GM11168 (cell line): Measurements from ENCODE around the gene SMYD4.
"Not testable (repeated sequence)": the region's sequence is repeated elsewhere in the genome, so short reads cannot be mapped to it uniquely, and the experiment has no call there.

Experiments used
- in situ Hi-C: fragments of 300-500 bp; cut with MboI; formaldehyde crosslinking; loops from one replicate; pipeline ENCODE4 v1.12.0; 2022; ENCODE audit warnings: low sequenced_read_pairs; ENCODE audit not compliant: unreplicated experiment

Gene SMYD4, protein sequence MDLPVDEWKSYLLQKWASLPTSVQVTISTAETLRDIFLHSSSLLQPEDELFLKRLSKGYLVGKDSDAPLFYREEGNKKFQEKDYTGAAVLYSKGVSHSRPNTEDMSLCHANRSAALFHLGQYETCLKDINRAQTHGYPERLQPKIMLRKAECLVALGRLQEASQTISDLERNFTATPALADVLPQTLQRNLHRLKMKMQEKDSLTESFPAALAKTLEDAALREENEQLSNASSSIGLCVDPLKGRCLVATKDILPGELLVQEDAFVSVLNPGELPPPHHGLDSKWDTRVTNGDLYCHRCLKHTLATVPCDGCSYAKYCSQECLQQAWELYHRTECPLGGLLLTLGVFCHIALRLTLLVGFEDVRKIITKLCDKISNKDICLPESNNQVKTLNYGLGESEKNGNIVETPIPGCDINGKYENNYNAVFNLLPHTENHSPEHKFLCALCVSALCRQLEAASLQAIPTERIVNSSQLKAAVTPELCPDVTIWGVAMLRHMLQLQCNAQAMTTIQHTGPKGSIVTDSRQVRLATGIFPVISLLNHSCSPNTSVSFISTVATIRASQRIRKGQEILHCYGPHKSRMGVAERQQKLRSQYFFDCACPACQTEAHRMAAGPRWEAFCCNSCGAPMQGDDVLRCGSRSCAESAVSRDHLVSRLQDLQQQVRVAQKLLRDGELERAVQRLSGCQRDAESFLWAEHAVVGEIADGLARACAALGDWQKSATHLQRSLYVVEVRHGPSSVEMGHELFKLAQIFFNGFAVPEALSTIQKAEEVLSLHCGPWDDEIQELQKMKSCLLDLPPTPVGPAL

DNA sequence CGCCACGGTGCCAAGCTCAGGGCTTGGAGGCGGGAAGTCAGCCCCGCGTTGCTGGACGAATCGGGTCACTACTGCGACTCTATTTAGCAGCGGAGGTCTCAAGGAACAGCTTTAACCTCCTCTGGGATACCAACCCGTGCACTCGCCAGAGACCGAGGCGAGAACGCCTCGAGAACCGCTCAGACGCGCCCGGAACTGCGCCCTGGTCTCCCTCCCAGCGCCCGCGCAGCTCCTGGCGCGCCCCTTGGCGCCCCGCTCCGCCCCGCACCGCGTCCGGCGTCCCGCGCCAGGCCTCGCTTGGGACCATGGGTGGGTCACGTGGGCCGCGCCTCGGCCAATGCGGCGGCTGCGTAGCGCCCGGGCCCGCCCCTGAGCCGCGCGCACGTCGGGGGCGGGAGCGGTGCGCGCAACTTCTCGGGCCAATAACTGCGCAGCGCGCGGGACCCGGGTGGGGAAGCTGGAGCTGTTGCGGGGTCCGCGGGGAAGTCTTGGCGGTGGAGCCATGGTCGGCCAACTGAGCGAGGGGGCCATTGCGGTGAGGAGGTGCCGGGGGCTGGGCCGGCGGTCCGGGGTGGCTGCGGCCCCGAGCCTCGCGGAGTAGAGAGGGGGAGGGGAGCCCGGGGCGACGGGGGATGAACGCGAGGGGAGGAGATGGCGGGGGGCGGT lies at the start of gene SMYD4, which contains the start of gene RPA1:
TSS of gene SMYD4 (minus strand) at position 311 of the 666 bp plus-strand sequence. CDS start 1,908 bp downstream, outside the sequence.
TSS of gene RPA1 (plus strand) at position 414 of the 666 bp plus-strand sequence. CDS start at position 503, 89 bp downstream.
- in situ Hi-C loops: no loop called here

DNA sequence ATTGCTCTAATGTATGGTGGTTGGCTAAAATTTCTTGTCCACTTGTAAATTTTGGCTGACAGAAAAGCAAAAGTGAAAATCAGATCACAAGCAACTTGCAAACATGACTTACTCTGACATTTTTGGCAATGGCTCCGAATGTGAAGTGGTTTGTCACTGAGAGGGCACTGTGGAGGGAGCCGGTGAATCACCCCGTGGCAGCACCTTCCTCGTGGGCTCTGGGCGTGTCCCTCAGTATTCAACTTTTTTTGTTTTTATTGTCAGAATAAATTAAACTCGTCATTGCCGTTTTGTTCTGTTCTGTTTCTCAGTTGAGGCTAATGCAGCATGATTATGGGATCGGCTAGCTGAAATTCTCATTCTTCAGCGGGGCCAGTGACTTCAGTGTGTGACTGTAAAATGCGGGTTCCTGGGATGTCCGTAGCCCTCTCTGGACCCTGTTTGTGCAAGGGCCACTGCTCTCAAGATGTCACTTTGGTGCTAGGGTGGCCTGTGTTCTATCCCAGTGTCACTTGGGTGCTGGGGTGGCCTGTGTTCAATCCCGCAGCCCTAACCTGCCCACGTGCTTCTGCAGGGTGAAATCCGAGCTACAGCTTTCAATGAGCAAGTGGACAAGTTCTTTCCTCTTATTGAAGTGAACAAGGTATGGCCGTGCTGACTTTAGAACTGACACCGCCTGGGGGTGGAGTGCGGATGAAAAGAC lies 48.9 kb upstream of the SMYD4 start:
- in situ Hi-C loops: loop anchor here (25.0 kb wide), 1 partner anchor 409 kb away; no protein-coding TSS in a partner anchor

DNA sequence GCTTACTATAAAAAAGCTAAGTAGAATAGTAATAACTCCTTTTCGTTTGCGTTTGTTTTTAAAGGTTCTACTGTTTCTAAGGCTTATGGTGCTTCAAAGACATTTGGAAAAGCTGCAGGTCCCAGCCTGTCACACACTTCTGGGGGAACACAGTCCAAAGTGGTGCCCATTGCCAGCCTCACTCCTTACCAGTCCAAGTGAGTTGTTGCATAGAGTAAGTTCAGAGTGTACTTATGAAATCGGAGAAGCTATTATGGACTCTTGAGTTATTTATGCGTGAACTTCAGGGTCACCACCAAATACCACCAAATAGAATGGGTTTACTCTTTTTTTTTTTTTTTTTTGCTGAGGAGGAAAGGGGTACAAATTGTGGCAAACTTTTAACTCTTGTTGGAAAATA lies 45.9 kb upstream of the SMYD4 start:
- in situ Hi-C loops: loop anchor here (25.0 kb wide), 1 partner anchor 412 kb away; no protein-coding TSS in a partner anchor

DNA sequence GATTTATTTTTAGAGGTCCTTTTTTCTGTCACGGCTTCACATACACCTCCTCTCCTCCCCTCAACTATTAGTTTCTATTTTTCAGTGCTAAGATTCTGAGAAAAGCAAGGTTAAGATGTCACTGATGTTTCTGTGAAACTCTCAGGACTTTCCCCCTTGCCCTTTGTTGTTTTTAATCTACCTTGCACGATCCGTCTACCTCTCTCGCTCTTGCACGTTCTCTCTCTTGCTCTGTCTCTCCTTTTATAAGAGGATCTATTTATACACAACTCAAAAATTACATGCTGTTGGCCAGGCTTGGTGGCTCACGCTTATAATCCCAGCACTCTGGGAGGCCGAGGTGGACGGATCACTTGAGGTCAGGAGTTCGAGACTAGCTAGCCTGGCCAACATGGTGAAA lies 43.7 kb upstream of the SMYD4 start:
- in situ Hi-C loops: no loop called here

DNA sequence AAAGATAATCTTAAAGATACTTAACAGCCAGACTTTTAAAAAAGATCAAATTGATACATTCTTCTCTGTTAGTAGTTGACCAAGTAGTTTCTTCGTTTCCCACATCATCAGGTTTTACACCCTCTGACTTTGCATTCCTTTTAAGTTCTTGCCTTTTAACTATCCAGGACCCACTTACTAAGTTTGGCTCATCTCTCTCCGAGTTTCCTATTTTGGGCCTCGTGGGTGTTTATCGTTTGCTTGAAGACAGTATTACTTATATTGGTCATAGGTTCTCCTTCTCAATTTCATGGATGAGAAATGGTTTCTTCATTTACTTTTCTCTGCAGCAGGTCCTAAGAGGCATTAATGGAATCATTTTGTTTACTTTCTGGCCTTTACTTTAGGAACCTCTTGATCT lies 43.3 kb upstream of the SMYD4 start:
- in situ Hi-C loops: no loop called here

DNA sequence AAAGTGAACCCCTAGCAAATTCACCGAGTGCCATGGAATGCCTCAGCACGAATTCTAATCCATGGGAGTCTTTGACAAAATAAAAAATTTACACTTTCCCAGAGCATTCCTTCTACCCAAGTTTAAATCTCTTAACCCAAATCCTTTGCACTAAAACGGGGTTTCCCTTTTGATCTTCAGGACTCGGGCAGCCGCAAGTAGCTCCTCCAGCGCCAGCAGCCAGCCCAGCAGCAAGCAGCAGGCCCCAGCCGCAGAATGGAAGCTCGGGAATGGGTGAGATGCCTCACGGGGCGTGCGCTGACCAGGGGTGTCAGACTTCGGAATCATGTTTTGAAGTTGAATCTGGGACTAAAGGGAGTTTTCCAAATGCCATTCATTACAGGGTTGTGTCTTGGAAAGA lies 42.6 kb upstream of the SMYD4 start:
- in situ Hi-C loops: no loop called here

DNA sequence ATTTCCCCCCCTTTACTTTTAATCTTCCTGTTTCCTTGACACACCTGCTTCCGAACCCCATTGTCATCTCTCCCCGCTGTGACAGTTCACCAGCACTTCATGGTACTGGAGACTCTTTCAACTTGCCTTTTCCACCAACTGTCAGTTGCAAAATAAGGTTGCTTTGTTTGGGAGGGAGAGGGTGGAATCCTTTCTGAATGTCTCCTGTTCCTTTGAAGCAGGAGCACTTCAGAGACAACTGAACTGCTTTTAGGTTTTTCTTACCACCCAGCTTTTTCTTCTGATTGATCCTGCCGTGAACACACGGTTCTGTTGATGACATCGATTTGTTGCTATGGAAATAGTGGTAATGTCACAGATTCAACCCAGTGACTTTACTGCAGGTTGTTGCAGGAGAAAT lies 42.1 kb upstream of the SMYD4 start:
- in situ Hi-C loops: no loop called here

DNA sequence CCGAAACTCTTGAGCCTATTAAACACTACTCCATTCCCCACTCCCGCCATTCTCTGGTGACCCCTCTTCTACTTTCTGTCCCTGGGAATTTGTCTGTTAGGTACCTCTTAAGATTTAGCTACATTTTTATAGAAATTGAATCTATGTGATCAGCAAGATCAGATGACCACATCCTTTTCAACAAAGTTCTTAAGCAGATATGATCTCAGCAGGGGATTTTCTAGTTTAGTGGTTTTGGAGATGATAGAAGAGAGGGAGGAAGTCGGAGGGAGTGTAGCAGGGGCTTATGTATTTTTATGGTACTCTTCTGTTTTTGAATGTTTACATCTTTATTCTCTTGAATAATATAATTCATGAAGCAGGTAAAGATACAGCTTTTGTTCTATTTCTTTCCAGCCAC lies 40.9 kb upstream of the SMYD4 start:
- in situ Hi-C loops: no loop called here

DNA sequence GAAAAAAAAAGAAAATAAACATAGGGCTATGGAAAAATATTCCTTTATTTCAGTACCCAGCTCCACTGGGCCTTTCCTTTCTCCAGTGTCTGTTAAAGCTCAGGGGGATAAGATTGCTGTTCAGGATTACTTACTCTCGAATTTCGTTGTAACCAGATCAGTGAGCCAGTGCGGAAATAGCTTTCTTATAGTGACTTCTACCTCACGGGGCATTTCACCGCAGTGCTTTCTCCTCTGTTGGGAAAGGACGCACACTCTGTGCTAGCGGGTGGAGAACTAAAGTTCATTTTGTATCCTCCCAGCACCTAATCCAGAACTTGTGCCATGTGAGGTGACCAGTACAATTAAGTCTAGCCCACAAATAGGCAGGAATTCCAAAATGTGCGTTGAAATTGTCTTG lies 38.4 kb upstream of the SMYD4 start:
- in situ Hi-C loops: no loop called here

DNA sequence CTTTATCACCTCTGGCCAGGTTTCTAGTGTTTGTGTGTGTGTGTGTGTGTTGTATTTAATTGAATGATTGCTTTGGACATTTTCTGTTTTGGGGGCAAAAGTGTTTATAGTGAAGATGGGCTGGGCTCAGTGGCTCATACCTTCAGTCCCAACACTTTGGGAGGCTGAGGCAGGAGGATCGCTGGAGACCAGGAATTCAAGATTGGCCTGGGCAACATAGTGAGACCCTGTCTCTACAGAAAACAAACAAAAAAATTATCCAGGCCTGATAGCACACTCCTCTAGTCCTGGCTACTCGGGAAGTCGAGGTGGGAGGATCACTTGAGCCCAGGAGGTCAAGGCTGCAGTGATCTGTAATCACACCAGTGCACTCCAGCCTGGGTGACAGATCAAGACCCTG lies 37.6 kb upstream of the SMYD4 start:
- in situ Hi-C loops: no loop called here

DNA sequence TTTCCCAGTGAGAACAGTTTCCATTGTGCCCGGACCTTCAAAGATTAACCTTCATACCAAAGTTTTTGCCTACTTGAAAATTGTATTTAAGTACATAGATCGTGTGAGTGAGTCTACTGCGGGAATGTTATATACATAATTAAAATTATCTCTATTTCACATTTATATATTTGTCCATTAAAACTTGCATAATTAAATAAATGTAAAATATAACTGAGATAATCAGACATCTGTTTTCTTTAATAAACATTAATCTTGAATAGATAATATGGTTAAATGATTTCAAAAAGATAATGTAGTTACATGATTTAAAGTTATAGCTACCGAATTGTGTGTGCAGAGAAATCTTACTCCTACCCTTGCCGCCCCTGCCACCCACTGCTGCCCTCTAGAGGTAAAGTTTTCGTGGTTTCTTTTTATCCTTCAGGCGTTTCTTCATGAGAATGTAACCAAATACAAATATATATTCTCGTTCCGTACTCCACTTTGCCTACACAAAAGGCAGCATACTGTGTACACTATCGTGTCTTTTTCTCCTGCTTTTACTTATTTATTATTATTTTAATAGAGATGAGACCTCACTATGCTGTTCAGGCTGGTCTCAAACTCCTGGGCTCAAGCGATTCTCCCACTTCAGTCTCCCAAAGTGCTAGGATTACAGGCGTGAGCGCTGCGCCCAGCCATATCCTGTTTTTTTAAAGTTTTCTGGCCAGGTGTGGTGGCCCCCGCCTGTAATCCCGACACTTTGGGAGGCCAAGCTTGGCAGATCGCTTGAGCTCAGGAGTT lies 35.7 kb upstream of the SMYD4 start:
- in situ Hi-C loops: no loop called here

DNA sequence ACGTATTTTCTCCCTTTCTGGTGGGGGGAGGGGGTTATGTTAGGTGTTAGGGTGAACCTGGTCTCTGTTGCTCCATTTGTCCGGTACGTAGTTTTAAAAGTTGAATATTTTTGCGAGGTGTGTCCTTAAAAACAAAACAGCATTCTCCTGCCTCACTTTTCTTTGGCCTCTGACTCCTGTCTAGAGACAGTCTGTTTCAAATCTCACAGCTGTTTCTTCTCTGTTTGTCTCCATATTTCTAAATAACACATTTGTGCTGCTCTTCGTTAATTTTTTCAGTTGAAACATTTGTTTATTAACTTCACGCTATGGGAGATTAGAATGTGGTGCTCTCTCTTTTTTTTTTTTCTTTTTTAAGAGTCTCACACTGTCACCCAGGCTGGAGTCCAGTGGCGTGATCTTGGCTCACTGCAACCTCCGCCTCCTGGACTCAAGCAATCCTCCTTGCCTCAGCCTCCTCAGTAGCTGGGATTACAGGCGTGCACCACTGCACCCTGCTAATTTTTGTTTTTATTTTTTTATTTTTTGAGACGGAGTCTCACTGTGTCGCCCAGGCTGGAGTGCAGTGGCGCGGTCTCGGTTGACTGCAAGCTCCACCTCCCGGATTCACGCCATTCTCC lies 31.8 kb upstream of the SMYD4 start:
- in situ Hi-C loops: no loop called here

DNA sequence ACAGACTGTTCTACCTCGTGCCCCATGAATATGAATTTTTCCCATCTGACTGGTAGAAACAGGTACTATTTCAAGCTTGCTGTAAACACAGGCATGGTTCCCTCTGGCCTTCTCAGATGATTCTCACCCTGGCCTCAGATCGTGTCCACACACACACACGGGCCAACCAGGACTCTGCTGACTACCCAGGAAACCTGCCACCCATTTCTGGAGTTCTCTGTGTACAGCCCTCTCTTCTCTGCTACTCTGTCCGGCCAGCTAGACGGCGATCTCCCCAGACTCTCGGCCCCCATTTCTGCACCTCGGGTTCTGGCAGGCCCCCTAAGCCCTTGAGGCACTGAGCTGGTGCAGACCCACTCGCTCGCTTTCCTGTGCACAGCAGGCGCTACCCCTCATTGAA lies 31.3 kb upstream of the SMYD4 start:
- in situ Hi-C loops: no loop called here

DNA sequence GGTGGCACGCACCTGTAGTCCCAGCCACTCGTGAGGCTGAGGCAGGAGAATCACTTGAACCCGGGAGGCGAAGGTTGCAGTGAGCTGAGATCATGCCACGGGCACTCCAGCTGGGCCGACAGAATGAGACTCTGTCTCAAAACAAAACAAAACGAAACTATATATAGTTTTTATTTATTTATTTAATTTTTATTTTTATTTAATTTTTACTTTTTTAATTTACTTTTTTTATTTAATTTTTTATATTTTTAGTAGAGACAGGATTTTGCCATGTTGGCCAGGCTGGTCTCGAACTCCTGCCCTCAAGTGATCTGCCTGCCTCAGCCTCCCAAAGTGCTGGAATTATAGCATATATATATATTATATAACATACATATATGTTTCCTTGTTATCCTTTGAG lies 26.8 kb upstream of the SMYD4 start:
- in situ Hi-C loops: not testable (repeated sequence)

DNA sequence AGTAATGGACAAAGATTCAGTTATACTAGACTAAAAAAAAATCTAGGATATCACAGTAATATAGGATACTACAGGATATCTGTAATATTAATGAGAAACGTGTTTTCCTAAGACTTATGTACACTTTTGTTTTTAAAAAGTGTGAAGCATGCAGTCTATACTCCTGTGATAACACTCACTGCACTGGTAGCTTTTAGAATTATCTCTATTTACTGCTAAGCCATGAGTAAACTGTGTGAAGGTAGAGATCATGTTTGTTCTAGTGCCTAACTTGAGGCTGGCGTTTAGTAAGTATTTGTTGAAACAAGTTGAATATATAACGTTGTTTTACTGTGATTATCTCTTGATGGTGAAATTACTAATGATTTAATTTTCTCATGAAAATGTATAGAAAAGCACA lies 24.0 kb upstream of the SMYD4 start:
- in situ Hi-C loops: no loop called here

DNA sequence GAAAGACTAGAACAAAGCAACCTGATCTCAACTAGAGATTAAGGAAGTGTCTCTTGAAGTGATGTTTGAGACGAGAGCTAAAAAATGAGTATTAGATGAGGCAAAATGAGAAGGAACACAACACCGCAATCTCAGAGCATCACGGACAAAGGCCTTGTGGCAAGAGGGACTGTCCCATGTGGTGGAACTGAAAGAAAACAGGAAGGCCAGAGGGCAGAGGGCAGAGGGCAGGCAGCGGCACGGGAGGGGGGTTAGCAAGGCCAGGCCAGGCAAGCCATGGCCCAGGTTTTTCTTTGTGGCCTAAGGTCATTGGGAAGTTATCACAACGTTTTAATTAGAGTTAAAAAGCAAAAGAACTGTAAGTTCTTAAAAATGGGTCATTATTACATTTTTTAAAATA lies 22.6 kb upstream of the SMYD4 start:
- in situ Hi-C loops: no loop called here

DNA sequence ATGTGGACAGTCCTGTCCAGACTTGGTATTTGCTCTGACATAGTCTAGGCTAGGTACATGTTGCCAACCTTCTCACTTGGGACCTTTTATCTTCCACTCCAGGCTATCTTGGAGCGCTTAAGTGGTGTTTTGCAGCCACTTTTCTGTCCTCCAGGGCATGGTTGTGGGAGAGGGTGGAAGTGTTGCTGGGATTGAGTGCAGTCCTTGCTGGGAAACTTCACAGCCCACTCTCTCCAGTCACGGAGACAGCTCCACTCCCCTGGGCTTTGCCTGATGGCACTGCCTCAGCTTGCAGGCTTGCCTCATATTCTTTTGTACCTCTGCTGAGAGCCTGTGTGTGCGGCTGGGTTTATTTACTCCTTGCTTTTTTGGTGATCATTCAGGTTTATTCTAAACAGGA lies 17.5 kb upstream of the SMYD4 start:
- in situ Hi-C loops: no loop called here

DNA sequence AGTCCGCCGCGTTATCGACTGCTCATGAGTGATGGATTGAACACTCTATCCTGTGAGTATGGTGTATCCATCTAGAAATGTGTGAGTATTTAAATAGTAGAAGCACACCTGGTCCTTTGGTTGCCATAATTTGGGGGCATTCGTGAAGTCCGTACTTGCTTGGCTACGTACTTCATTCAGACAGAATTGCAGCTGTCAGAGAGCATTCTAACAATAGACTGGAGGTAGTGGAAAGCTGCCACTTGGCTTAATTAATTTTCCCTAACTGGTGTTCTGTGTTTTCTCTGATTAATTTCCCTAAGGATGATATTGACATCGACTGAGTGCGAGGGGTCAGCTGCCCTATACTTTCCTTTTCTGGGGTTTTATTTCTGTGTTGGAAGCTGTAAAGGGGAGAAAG lies 14.2 kb upstream of the SMYD4 start:
- in situ Hi-C loops: no loop called here

DNA sequence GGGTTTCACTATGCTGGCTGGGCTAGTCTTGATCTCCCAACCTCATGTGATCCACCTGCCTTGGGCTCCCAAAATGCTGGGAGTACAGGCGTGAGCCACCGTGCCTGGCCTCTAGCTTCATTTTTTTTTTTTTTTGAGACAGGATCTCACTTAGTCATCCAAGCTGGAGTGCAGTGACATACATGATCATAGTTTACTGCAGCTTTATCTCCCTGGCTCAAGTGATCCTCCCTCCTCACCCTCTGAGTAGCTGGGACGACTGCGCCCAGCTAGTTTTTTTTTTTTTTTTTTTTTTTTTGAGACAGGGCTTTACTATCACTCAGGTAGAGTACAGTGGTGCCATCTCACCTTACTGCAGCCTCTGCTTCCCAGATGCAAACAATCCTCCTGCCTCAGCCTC lies 9.8 kb upstream of the SMYD4 start:
- in situ Hi-C loops: no loop called here
